ENCODE data around the gene TBCEL. TPM values are rescaled to one million over a fixed set of nuclear protein-coding genes. Genes with fewer than 3 reads are reported as not detected.

TBCEL gene
- total RNA-seq, 1 experiment from 2014 or later, result 17.7 TPM

- intact Hi-C loops (cut with micrococcal nuclease), result no loop called here
- H4K20me1 ChIP-seq (ENCODE audit: insufficient read depth), result no peaks in the 10 kb centered on the region
- no peaks in the 10 kb centered on the region for H3K79me2 ChIP-seq (ENCODE audit: insufficient read depth, low read length)
- H3K9ac ChIP-seq (ENCODE audit: low read length), result no peak overlapping the region
- no peak for DNase-seq (ENCODE audit: low read depth, low spot score)
- ChIA-PET RAD21 (ENCODE audit: low non-redundant PET in 1 of 2, low total read pairs in 2 of 2, uncharacterized antibody in 2 of 2, unreplicated experiment in 2 of 2) (no interaction called here), POLR2A (no interaction called here), CTCF (no interaction called here)
- no peak overlapping the region for H3K27ac ChIP-seq (ENCODE audit: low read depth, low read length)
- H3K4me3 ChIP-seq (replicated peaks in 1 of 2; ENCODE audit: low read depth in 1 of 2, low read length in 2 of 2), result no peak overlapping the region
- no TSS peak for BruUV-seq (replicated peaks)
- no peaks in the 10 kb centered on the region for H3K9me2 ChIP-seq (ENCODE audit: insufficient read depth)
- no peaks in the 10 kb centered on the region for H3K27me3 ChIP-seq (ENCODE audit: insufficient read depth, low read length)
- no peak overlapping the region for H3K4me2 ChIP-seq (ENCODE audit: low read length)
- H2AFZ ChIP-seq (ENCODE audit: low read depth, low read length, poor library complexity, severe bottlenecking), result no peak overlapping the region
- no peak for ATAC-seq
- no peaks in the 10 kb centered on the region for H3K9me3 ChIP-seq (ENCODE audit: control insufficient read depth in 1 of 2, insufficient read depth in 1 of 2, low read depth in 1 of 2, low read length in 2 of 2)
- no peaks in the 10 kb centered on the region for H3K4me1 ChIP-seq (ENCODE audit: control insufficient read depth in 1 of 2, insufficient read depth in 2 of 2, low read length in 2 of 2)
- H3K36me3 ChIP-seq (ENCODE audit: control insufficient read depth in 1 of 2, insufficient read depth in 2 of 2, low read length in 2 of 2), result peaks cover 2 to 10% of the 10 kb centered on the region in 2 experiments
- TF ChIP-seq ELF1 (IDR thresholded peaks at IDR 0.05; ENCODE audit: borderline replicate concordance, low read depth), result no peak
- no peak for TF ChIP-seq YY1 (IDR thresholded peaks at IDR 0.05; ENCODE audit: extremely low read depth, insufficient replicate concordance, low read depth, low read length)
- no peak for TF ChIP-seq REST (IDR thresholded peaks at IDR 0.05; ENCODE audit: low read depth)
- TF ChIP-seq SP1 (IDR thresholded peaks at IDR 0.05; ENCODE audit: low read depth), result no peak
- no peak for TF ChIP-seq SRF (IDR thresholded peaks at IDR 0.05; ENCODE audit: low read depth)
- TF ChIP-seq POLR2A (IDR thresholded peaks at IDR 0.05; ENCODE audit: borderline replicate concordance, extremely low read depth, insufficient read depth, insufficient read length), result no peak
These were observed 31.2 kb downstream of the TBCEL start for GRCh38 chr11:121055076-121055475.

GRCh38 chr11:121057922-121058321, 34.0 kb downstream of the TBCEL start:
- intact Hi-C loops (cut with micrococcal nuclease), result no loop called here

More at GRCh38 chr11:121057922-121058321, 34.0 kb downstream of the TBCEL start:
- no peaks in the 10 kb centered on the region for H3K9me3 ChIP-seq (ENCODE audit: control insufficient read depth in 1 of 2, insufficient read depth in 1 of 2, low read depth in 1 of 2, low read length in 2 of 2)
- no peak overlapping the region for H3K27ac ChIP-seq (ENCODE audit: low read depth, low read length)
- no peak overlapping the region for H3K4me3 ChIP-seq (replicated peaks in 1 of 2; ENCODE audit: low read depth in 1 of 2, low read length in 2 of 2)
- H3K4me1 ChIP-seq (ENCODE audit: control insufficient read depth in 1 of 2, insufficient read depth in 2 of 2, low read length in 2 of 2), result no peaks in the 10 kb centered on the region
- no peak overlapping the region for H3K4me2 ChIP-seq (ENCODE audit: low read length)
- BruUV-seq (replicated peaks), result no TSS peak
- H3K9me2 ChIP-seq (ENCODE audit: insufficient read depth), result no peaks in the 10 kb centered on the region
- no peak overlapping the region for H3K9ac ChIP-seq (ENCODE audit: low read length)
- TF ChIP-seq FOSL1 (IDR thresholded peaks at IDR 0.05; ENCODE audit: low read depth), result no peak
- no peak for TF ChIP-seq RAD21 (IDR thresholded peaks at IDR 0.05; ENCODE audit: low read depth)
- no peak for TF ChIP-seq JUND (IDR thresholded peaks at IDR 0.05)
- TF ChIP-seq CTCF (IDR thresholded peaks at IDR 0.05 in 2 of 3, conservative IDR thresholded peaks at IDR 0.05 in 1 of 3; ENCODE audit: borderline replicate concordance in 1 of 3, insufficient read depth in 1 of 3, low read depth in 2 of 3, low read length in 2 of 3), result no peak
- H3K79me2 ChIP-seq (ENCODE audit: insufficient read depth, low read length), result no peaks in the 10 kb centered on the region
- no peaks in the 10 kb centered on the region for H3K27me3 ChIP-seq (ENCODE audit: insufficient read depth, low read length)
- ChIA-PET RAD21 (ENCODE audit: low non-redundant PET in 1 of 2, low total read pairs in 2 of 2, uncharacterized antibody in 2 of 2, unreplicated experiment in 2 of 2) (no interaction called here), CTCF (no interaction called here), POLR2A (no interaction called here)
- DNase-seq (ENCODE audit: low read depth, low spot score), result no peak
- H3K36me3 ChIP-seq (ENCODE audit: control insufficient read depth in 1 of 2, insufficient read depth in 2 of 2, low read length in 2 of 2), result peaks cover 4 to 12% of the 10 kb centered on the region in 2 experiments; a peak in 3 of 4 replicates
- H4K20me1 ChIP-seq (ENCODE audit: insufficient read depth), result no peaks in the 10 kb centered on the region
- ATAC-seq, result no peak
- H2AFZ ChIP-seq (ENCODE audit: low read depth, low read length, poor library complexity, severe bottlenecking), result no peak overlapping the region
